ENCODE measurements around the gene SLC30A1.

The SLC30A1 gene

DNA sequence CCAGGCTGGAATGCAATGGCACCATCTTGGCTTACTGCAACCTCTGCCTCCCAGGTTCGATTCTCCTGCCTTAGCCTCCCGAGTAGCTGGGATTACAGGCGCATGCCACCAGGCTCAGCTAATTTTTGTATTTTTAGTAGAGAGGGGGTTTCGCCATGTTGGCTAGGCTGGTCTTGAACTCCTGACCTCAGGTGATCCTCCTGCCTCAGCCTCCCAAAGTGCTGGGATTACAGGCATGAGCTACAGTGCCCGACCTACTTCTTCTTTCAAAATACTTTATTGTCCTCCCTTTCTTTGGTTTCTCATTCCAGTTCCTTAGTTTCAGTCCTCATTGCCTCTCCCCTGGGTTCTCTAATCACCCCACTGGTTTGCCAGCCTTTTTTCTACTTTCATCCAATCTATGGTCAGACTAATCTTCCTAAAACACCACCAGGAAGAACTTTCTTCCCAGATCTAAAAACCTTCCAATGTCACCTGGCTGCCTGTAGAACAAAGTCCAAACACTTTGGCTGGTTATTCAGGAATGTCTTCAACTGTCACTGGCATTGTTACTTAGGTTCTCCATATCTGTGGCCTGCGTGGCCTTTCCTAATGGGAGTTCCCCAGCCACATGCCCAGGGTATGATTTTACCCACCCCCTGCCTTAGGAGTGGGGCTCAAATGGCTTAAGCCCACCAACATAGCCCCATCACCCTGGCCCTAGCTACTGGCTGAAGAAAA, 29.0 kb upstream of the SLC30A1 start:
- DNase-seq = no peak

DNA sequence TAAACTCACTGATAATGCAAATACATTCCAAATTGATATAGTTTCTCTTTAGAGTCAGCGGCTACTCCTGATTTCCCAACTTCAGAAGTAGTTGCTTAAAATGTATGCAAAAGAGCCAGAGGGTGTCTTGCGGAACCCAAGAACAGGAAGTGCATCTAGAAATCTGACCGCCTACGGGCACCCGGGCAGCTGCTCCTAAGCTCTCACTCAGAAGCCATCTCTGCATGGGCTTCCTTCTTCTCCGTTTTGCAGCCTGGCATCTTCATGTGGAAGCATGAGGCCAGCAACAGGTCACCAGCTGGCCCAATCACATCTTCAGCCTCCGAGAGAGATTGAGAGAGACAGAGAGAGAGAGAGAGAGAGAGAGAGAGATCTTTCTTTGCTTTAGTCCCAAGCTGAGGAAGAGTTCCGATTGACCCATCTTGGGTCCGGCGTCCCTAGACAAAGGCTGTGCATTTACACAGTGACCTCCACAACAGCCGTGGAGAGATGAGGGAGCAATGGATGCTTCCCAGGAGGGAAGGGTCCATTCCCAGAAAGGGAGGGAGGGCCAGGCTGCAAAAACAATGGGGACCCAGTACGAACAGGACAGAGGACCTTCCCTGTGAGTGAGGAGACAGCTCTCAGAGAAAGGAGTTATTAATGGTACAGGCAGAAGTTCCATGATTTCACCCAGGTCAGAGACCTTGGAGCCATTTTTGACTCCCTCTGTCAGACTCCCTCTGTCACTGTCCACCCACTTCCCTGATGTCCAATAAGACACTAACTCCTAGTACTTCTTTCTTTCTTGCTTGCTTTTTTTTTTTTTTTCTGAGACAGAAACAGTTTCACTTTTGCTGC, 28.2 kb upstream of the SLC30A1 start:
- no peak for DNase-seq

GRCh38 chr1:211606332-211606913, 27.5 kb upstream of the SLC30A1 start:
- peak; percentile 7 for DNase-seq

GRCh38 chr1:211605603-211606331, 26.8 kb upstream of the SLC30A1 start:
- DNase-seq = no peak

GRCh38 chr1:211605034-211605433, 26.1 kb upstream of the SLC30A1 start:
- DNase-seq = no peak

GRCh38 chr1:211604548-211604947, 25.6 kb upstream of the SLC30A1 start:
- DNase-seq = no peak

- no peak for DNase-seq
Observed at GRCh38 chr1:211603713-211604112, 24.8 kb upstream of the SLC30A1 start.

GRCh38 chr1:211603191-211603701, 24.3 kb upstream of the SLC30A1 start:
- DNase-seq = no peak

DNA sequence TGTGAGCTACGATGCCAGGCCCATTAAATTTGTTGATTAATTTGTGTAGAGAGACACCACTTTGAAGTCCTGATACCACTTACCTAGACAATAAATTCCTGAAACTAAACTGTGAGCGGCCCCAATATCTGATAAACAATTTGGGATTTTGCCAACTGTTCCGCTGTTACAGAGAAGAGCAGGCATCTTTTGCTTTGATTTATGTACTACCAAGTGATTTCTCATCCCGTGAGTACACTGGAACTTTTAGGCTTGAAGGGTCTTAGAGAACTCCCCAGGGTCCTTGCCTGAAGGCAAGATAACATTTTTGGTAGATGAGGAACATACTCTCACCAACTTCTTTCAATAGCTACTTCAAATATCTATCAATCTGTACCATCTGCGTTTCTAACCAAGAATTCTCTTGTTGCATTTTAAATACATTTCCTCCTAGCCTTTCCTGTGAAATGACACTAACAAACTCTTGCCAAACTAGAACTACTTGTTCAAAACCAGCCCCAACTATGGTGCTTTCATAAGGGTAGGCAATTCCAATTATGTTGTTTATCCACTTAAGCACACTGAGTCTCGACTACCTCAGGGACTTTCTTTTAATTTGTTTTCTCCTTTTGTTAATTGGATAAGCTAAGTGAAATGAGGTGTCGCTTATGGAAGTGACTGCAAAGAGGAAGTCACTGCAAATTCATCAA, 23.2 kb upstream of the SLC30A1 start:
- DNase-seq = no peak

DNA sequence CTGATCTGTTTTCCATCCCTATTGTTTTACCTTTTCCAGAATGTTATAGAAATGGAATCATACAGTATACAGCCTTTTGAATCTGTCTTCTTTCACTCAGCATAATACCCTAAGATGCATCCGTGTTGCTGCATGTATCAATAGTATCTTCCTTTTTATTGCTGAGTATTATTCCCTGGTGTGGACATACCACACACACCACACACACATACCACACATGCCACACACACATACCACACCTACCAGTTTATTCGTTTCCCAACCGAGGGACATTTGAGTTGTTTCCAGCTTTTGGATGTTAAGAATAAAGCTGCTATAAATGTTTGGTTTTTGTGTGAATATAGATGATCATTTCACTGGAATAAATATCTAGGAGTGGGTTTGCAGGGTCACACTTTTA, 22.2 kb upstream of the SLC30A1 start:
- no peak for DNase-seq

DNA sequence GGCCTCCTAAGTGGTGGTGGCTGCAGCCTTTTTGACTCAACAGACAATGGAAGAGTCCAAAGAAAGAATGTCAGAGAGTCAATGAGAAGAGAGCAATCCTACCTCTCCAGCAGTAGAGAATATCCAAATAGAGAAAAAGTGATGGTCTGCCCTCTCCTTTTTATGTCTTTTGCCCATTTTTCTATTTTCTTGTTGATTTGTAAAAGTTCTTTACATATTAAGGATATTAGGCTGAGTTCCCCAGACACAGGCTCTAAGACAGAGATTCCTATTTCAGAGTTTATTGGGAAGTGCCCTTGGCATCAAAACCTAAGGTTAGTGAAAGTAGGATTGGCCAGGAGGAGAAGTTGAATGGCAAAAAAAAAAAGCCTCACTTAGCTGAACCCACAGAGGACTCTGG, 20.3 kb upstream of the SLC30A1 start:
- no peak for DNase-seq

GRCh38 chr1:211598514-211598913, 19.6 kb upstream of the SLC30A1 start:
- DNase-seq = no peak

GRCh38 chr1:211596418-211597181, 17.6 kb upstream of the SLC30A1 start:
- DNase-seq = no peak

DNA sequence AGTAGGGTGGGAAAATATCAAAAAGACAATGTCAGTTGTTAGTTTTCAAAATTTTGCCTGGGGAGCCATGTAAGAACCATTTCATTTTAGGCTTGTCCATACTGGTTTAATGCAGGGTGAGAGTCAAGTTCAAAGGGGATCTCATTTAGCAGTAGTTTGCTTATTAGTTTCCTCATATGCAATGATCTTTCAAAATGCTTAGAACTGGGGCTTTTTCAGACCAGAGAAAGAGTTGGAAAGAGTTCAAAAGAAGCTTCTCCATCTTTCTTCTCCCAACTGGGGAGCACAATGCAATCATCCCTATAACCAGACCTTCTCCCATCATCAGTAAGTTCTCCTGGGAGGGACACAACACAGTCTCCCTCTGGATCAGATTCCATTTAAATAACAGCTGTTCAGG, 16.5 kb upstream of the SLC30A1 start:
- no peak for DNase-seq

- no peak for DNase-seq
Observed at GRCh38 chr1:211591980-211592493, 13.1 kb upstream of the SLC30A1 start.

DNA sequence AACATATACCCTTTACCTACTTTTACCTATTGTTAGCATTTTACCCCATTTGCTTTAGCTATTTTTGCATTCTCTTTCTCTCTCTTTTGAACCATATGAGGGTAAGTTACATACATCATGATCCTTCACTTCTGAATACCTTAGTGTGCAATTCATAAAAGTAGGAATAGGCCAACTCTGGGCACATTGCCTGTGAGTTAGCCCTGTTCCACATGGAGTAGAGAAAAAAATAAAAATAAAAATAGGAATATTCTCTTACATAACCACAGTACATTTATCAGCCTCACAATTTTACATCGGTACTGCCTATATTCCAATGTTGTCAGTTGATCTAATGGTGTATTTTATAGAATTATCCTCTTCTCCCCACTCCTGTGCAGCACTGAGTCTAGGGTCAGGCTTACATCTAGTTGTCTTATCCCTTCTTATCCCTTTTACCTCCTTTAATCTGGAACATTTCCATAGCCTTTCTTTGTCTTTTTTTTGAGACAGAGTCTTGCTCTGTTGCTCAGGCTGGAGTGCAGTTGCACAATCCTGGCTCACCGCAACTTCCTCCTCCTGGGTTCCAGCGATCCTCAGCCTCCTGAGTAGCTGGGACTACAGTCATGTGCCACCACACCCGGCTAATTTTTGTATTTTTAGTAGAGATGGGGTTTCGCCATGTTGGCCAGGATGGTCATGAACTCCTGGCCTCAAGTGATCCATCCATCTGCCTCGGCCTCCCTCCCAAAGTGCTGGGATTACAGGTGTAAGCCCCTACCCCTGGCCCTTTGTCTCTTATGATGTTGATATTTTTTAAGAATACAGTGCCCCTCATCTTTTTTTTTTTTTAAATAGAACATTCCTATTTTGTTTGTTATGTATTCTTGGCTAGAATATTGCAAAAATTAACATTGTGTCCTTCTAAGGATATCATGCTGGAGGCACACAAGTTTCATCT, 11.1 kb upstream of the SLC30A1 start:
- no peak for DNase-seq

- DNase-seq = no peak
Observed at GRCh38 chr1:211588711-211589110, 9.8 kb upstream of the SLC30A1 start.

DNA sequence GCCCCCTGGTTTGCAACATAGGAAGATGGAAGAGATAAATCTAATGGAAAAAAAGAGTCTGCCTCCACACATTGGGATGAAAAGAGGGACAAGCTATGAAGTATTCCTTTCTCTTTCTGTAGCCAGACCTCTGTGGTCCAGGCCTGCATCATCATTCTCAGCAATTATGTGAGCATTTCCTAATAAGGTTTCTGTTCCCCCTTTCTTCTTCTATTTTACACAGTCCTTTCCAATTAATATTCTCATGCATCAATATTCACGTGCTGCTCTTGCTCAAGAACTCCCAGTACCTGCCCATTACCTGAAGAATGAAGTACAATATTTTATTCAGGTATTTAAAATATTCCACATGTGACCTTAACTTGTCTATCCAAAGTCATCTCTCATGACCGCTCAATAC, 8.2 kb upstream of the SLC30A1 start:
- DNase-seq = no peak

DNA sequence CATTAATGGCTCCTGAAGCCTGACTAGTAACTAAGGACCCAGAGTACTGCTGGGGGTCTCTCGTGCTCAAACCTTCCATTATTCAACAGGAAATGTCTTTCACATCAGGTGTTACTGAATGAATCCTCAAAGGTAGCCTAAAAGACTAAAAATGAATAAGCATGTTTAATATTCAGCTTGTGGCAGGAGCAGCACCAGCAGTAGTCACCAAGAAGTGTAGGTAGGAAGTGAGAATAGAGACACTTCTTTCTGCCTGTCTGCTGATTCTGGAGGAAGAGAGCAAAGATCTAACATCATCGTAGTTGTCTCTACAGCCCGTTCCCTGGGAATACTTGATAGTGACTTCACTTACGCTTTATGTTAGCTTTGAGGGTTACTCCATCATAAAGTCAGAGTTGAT, 7.6 kb upstream of the SLC30A1 start:
- no peak for DNase-seq
